HG03108 (cell line): ENCODE measurements around the gene TDO2.

ENCODE experiments used
- ATAC-seq: cut with Tn5 transposase; IDR thresholded peaks from one replicate; pipeline ENCODE4 v1.9.1; 2021; ENCODE audit warnings: moderate library complexity; ENCODE audit not compliant: unreplicated experiment

Gene TDO2

DNA sequence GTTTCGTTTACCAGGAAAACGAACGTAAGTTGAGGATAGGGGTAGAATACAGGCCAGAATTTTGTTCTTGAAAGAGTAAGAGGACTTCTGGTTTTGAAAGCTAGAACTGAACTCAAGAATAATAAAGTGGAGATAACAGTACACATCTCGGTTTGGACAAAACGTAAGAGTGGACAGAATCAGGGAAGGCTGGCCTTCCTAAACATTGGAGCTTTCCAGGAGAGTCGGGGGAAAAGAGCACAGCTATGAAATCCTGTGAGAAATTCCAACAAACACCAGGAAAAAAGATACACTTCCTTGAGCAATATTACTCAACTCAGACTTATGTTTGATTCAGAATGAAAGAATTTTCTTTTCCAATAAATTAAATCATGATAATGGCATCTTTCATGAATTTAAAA, 49.0 kb downstream of the TDO2 start:
- ATAC-seq = no peak

- peak; percentile 95 for ATAC-seq
These were observed 49.9 kb downstream of the TDO2 start, which contains the start of gene CTSO for GRCh38 chr4:155953151-155954117. Gene CTSO, minus strand, starts transcription at chr4:155953866. Its CDS starts 19 bp downstream, at chr4:155953847.

GRCh38 chr4:155954118-155954685, 50.7 kb downstream of the TDO2 start:
- ATAC-seq = no peak

DNA sequence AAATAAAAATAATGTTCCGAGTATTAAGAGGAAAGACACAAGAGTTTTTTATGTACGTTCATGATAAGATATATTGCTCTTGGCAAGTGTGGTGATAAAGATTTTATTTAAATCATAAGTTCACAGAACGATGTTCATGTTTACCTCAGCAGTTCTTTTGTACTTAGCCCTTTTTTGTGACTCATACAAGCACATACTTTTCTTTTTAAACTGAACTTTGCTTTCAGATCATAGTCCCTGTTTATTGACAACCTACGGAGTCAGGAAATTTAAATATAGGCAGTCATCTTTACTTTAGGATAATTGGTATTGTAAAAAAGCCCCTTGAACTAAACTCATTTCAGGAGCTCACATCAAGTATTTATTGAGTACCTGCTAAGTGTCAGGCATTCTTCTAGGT, 51.4 kb downstream of the TDO2 start:
- no peak for ATAC-seq

DNA sequence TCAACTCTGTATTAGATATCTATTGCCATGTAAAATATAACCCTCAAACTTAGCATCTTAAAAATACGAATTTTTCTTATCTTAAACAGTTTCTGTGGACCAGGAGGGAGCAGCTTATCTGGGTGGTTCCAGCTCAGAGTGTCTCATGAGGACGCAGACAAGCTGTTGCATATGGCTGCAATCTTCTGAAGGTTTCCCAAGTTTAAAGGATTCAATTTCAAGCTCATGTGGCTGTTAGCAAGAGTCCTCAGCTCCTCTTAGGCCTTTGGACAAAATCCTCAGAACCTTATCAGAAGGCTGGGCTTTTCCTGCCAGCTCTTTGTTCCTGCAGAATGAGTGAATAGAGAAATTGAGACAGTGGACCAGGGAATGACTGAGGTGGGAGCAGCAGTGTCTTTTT, 53.0 kb downstream of the TDO2 start:
- no peak for ATAC-seq

DNA sequence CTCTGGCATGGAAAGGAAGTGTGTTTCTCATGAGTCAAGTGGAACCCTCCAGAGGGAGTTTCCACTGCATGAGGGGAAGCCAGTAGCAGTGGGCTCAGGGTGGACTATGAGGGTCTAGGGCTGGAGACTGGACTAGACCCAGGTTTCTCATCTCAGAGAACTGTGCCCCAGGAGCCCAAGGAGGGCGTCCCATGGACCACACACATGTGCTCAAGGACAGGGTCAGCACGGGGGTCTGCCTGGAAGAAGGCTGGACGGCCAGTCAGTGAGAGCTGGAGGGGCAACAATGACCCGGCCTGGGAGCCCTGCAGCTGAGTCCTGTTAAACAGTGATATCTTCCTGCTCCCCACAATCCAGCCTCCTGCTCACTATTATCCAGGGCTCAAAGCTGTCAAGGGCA, 55.9 kb downstream of the TDO2 start:
- no peak for ATAC-seq

GRCh38 chr4:155960522-155960921, 57.0 kb downstream of the TDO2 start:
- ATAC-seq = no peak

- no peak for ATAC-seq
These were observed 58.1 kb downstream of the TDO2 start for GRCh38 chr4:155961575-155961974.

- no peak for ATAC-seq
These were observed 59.3 kb downstream of the TDO2 start for GRCh38 chr4:155962767-155963166.

DNA sequence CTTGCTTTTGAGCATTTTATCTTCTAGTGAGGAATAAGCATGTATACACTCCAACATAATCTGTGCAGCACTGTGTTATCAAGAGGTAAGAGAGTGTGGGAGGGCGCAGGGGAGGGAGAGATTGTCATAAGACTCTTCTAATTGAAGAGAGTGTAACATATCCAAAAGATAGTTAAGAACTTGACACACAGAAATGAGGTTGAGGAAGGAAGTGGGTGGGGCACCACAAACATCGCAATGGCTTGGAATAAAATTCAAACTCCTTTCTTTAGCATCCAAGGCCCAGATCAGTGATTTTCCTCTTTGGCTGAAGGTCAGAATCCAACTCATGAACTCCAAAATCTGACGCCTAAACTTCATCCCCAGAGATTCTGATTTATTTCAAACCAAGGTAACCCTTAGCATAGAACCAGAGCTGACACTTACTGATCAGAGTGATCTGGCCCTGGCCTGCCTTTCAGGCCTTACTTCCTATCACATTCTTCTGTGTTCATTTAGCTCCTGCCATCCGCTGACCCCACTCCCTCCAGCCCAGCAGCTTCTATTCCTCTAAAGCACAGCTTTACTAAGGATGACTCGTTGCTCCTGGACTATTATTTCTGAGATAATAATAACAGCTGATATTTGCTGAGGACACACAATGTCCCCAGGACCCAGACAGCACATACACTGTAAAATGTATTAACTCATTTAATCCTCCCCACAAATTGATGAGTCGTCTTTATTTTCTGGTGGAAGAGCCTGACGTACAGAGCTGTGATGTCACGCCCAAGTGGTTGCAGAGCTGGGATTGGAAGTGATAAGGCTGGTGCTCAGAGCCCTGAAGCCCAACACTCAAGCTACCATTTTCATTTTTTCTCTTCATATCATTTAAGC, 60.8 kb downstream of the TDO2 start:
- ATAC-seq = no peak

DNA sequence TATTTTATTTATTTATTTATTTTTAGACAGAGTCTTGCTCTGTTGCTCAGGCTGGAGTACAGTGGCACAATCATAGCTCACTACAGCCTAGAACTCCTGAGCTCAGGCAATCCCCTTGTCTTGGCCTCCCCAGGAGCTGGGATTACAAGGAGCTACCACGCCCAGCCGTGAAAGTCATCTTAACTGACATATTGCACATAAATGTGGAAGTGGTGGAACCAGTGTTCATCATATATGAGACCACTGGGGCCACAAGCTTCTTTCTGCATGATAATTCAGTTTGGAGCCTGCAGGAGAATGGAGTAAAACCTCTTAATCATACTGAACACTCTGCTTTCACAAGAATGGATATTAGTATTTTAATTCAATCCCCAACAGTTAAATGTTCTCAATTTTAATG, 62.7 kb downstream of the TDO2 start:
- ATAC-seq = no peak

DNA sequence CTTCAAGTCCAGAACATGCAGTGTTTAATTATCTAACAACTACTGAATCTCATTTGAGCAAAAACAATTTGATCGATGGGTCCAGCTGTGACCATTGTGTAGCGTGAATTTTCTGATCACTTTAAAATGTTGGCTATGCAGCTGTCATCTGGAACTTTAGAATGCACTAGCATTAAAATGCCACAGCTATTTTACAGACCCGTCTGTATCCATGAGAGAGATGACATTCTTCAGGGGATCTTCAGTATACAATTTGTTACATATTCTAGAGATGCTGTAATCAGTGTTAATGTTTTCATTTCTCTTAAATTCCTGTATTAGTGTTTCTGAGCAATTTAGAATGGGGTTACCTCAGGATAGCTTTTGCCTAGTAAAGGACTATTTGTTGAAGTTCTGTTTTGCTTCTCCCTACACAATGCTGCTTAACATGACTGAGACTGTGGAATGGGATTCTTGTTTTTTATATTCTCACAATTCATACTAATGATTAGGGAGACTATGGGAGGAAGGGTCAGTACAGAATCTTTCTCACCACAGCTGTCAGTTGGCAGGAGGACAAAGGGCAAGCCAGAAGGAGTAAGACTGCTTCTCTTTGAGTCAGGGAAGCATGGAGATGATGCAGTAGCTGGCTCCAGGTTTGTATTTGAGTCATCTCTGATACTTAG, 63.4 kb downstream of the TDO2 start:
- ATAC-seq = no peak
